ENCODE results near the gene UMPS. TPM values are rescaled to one million over a fixed set of nuclear protein-coding genes. Genes with fewer than 3 reads are reported as not detected.

The UMPS gene
- total RNA-seq, 1 donor from 2014 or later, result 31.3 TPM

DNA sequence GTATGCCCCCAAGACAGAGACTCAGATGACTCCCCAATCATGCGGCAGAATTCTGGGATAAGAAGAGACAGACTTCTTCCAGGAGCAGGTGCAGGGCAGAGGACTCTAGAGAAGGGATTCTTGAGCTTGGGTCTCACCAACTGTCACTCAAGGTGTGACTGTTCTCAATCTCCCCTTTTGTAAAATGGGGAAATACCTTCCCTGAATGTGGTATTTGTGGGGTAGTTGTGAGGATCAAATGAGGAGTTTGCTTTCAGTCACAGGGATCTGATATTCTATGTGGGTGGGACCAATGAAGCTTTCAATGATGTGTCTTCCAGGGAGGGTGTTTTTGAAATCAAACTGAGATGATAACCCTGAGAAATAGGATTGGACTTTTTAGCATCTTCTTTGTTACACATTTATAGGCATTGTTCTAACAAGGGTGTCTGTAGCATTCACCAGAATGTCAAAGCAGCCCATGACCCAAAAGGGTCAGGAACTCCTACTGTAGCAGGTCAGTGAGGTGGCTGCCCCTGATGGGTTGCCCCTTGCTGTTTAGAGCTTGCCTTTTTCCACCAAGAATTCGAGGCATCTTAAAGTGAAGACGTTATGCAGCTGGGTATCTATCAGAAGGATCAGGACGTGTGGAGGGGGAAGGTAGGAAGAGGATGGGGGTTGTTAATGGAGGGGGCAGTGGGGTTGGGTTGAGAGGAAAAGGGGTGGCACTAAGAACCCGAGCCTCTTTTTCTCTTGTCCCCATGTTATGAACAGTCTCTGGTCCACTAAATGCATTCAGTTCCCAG lies 28.8 kb downstream of the UMPS start:
- FAIRE-seq, result no peak
- H3K27me3 ChIP-seq (ENCODE audit: control insufficient read depth, insufficient read depth, low read length), result no peaks in the 10 kb centered on the region
- no peak for TF ChIP-seq CTCF (IDR thresholded peaks at IDR 0.05; ENCODE audit: insufficient read depth, low read length, severe bottlenecking)
- H3K4me3 ChIP-seq (ENCODE audit: low read depth, low read length), result no peak overlapping the region
- no peak for DNase-seq (ENCODE audit: low read depth)
- H3K36me3 ChIP-seq (ENCODE audit: control insufficient read depth, insufficient read depth, low read length), result no peaks in the 10 kb centered on the region

- no peak for FAIRE-seq
- no peak for TF ChIP-seq CTCF (IDR thresholded peaks at IDR 0.05; ENCODE audit: insufficient read depth, low read length, severe bottlenecking)
- H3K36me3 ChIP-seq (ENCODE audit: control insufficient read depth, insufficient read depth, low read length), result no peaks in the 10 kb centered on the region
- DNase-seq (ENCODE audit: low read depth), result no peak
- no peaks in the 10 kb centered on the region for H3K27me3 ChIP-seq (ENCODE audit: control insufficient read depth, insufficient read depth, low read length)
- H3K4me3 ChIP-seq (ENCODE audit: low read depth, low read length), result no peak overlapping the region
Measured at GRCh38 chr3:124759666-124760401, 29.6 kb downstream of the UMPS start.

- TF ChIP-seq CTCF (IDR thresholded peaks at IDR 0.05; ENCODE audit: insufficient read depth, low read length, severe bottlenecking), result no peak
- FAIRE-seq (no peak), DNase-seq (ENCODE audit: low read depth) (peak; percentile 30)
- Histone ChIP-seq H3K36me3 (ENCODE audit: control insufficient read depth, insufficient read depth, low read length) (no peaks in the 10 kb centered on the region), H3K4me3 (ENCODE audit: low read depth, low read length) (no peak overlapping the region), H3K27me3 (ENCODE audit: control insufficient read depth, insufficient read depth, low read length) (no peaks in the 10 kb centered on the region)
Measured at GRCh38 chr3:124760601-124761000, 30.3 kb downstream of the UMPS start.

DNA sequence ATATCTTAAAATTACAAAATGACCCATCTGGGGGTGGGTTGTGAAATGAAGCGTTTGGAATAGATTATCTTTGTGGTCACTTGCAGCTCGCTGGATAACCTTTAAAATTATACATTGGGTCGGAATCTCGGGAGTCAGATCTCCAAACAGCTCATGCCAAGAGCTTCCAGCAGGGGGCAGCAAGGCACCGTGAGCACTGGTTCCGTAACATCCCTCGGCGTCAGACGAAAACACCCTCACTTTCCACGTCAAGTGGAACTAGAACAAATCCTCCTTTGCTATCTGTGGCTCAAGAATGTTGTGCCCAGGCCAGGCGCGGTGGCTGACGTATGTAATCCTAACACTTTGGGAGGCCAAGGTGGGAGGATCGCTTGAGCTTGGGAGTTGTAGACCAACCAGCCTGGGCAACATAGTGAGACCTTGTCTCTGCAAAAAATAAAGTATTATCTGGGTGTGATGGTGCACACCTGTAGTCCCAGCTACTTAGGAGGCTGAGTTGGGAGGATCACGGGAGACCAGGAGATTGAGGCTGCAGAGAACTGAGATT lies 31.1 kb downstream of the UMPS start:
- peak; percentile 96 for TF ChIP-seq CTCF (IDR thresholded peaks at IDR 0.05; ENCODE audit: insufficient read depth, low read length, severe bottlenecking)
- Histone ChIP-seq H3K36me3 (ENCODE audit: control insufficient read depth, insufficient read depth, low read length) (no peaks in the 10 kb centered on the region), H3K27me3 (ENCODE audit: control insufficient read depth, insufficient read depth, low read length) (no peaks in the 10 kb centered on the region), H3K4me3 (ENCODE audit: low read depth, low read length) (no peak overlapping the region)
- FAIRE-seq (peak; percentile 66), DNase-seq (ENCODE audit: low read depth) (peak; percentile 60)

GRCh38 chr3:124761935-124762660 lies 31.8 kb downstream of the UMPS start:
- Histone ChIP-seq H3K36me3 (ENCODE audit: control insufficient read depth, insufficient read depth, low read length) (no peaks in the 10 kb centered on the region), H3K27me3 (ENCODE audit: control insufficient read depth, insufficient read depth, low read length) (no peaks in the 10 kb centered on the region), H3K4me3 (ENCODE audit: low read depth, low read length) (no peak overlapping the region)
- TF ChIP-seq CTCF (IDR thresholded peaks at IDR 0.05; ENCODE audit: insufficient read depth, low read length, severe bottlenecking), result no peak
- no peak for DNase-seq (ENCODE audit: low read depth)
- FAIRE-seq, result no peak

Data from bronchial epithelial cell (primary cell).